ENCODE results near the gene MBOAT7. TPM values are rescaled to one million over a fixed set of nuclear protein-coding genes. Genes with fewer than 3 reads are reported as not detected.
A peak's percentile ranks its signal among the peaks of the same experiment; 100 is the strongest.

Gene MBOAT7
- total and polyA plus RNA-seq, 4 donors: 10.3 to 31.5 (median 15.0) TPM

DNA sequence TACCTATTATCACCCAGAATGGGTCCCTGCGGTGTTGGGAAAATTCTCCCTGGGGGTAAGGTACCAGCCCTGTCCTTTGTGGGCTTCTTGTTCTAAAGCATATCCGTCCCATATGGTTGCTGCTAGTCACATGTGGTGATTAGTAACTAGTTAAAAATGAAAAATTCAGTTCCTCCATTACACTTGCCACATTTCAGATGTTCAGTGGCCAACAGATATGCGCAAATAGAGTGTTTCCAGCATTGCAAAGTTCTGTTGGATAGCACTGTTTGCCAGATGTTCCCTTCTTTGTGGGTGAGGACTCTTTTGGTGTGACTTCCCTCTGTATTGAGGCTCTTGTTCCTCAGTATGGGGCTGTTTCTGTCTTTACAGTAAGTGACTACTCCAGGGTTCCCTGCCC, 48.0 kb downstream of the MBOAT7 start:
- 95% methylated on average over 3 of the region's 3 CpGs for WGBS
- DNase-seq (ENCODE audit: low spot score): no peak
- H3K9ac ChIP-seq (ENCODE audit: low read depth in 1 of 2, low read length in 2 of 2): no peak overlapping the region

DNA sequence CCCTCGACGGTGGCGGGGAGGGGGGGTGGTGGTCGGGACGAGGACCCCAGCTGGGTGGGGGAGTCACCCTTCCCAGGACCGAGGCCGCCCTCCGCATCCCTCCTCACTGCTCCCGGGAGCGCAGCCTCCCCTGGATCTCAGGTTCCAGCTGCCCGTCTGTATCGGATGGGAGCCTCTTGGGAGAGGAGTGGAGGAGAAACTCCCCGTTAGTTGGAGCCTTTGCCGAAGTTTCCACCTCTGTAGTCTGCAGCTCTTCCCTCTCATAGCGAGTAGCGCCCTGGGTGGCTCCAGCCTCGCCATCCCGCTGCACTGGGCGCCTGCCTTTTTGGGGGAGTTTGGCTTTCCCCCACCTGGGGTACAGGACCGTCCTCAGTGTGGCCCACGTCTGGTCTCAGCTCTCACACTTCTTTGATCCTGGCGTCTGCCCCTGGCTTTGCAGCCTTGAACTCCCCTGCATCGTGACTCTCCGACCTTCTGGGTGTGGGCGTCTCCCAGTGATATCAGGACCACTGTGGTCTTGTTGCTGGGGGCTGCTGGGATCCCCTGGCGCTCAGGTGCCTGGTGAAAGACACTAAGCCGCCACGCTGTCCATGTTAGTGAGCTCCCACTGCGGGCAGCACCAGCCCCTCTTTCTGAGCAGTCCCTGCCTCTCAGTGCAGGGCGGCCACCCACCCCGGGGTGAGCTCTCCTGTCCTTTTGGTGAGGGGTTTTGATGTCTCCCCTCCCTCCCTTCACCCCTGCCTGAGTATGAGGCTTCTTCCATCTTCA, 50.7 kb downstream of the MBOAT7 start:
- Histone ChIP-seq H3K4me3 (ENCODE audit: low read depth in 1 of 3, low read length in 3 of 3) (peak overlapping the region; percentile 61 to 88 (median 79)), H3K9ac (ENCODE audit: low read depth in 1 of 2, low read length in 2 of 2) (no peak overlapping the region), H3K36me3 (ENCODE audit: control insufficient read depth in 4 of 4, insufficient read depth in 3 of 4, low read depth in 1 of 4, low read length in 3 of 4) (peaks cover 0 to 17% (median 16%) of the 10 kb centered on the region in 4 donors), H3K27ac (ENCODE audit: low read depth in 1 of 2, low read length in 2 of 2) (no peak overlapping the region), H3K4me1 (ENCODE audit: control insufficient read depth in 4 of 4, insufficient read depth in 4 of 4, low read length in 3 of 4) (peaks cover 3 to 35% (median 31%) of the 10 kb centered on the region in 4 donors), H3K27me3 (ENCODE audit: control insufficient read depth in 4 of 4, insufficient read depth in 4 of 4, low read length in 3 of 4) (no peaks in the 10 kb centered on the region), H3K9me3 (ENCODE audit: control insufficient read depth in 4 of 4, low read length in 3 of 4) (no peaks in the 10 kb centered on the region)
- TF ChIP-seq NR2F2 (IDR thresholded peaks at IDR 0.05) (no peak), FOXA2 (IDR thresholded peaks at IDR 0.05) (no peak), TAF1 (conservative IDR thresholded peaks at IDR 0.05) (no peak), HNF4G (IDR thresholded peaks at IDR 0.05) (no peak), RAD21 (IDR thresholded peaks at IDR 0.05) (no peak), JUND (IDR thresholded peaks at IDR 0.05) (no peak), EGR1 (IDR thresholded peaks at IDR 0.05; ENCODE audit: low read depth in 2 of 2) (no peak), RXRA (IDR thresholded peaks at IDR 0.05) (no peak), GABPA (IDR thresholded peaks at IDR 0.05 in 1 of 2, conservative IDR thresholded peaks at IDR 0.05 in 1 of 2) (no peak), YY1 (IDR thresholded peaks at IDR 0.05) (no peak), SP1 (IDR thresholded peaks at IDR 0.05) (no peak), FOXA1 (IDR thresholded peaks at IDR 0.05) (no peak), HNF4A (conservative IDR thresholded peaks at IDR 0.05) (no peak)
- TF ChIP-seq, protein P1, sequence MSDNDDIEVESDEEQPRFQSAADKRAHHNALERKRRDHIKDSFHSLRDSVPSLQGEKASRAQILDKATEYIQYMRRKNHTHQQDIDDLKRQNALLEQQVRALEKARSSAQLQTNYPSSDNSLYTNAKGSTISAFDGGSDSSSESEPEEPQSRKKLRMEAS (IDR thresholded peaks at IDR 0.05): no peak
- TF ChIP-seq, protein P2, sequence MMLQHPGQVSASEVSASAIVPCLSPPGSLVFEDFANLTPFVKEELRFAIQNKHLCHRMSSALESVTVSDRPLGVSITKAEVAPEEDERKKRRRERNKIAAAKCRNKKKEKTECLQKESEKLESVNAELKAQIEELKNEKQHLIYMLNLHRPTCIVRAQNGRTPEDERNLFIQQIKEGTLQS (IDR thresholded peaks at IDR 0.05): no peak
- TF ChIP-seq, protein P3, sequence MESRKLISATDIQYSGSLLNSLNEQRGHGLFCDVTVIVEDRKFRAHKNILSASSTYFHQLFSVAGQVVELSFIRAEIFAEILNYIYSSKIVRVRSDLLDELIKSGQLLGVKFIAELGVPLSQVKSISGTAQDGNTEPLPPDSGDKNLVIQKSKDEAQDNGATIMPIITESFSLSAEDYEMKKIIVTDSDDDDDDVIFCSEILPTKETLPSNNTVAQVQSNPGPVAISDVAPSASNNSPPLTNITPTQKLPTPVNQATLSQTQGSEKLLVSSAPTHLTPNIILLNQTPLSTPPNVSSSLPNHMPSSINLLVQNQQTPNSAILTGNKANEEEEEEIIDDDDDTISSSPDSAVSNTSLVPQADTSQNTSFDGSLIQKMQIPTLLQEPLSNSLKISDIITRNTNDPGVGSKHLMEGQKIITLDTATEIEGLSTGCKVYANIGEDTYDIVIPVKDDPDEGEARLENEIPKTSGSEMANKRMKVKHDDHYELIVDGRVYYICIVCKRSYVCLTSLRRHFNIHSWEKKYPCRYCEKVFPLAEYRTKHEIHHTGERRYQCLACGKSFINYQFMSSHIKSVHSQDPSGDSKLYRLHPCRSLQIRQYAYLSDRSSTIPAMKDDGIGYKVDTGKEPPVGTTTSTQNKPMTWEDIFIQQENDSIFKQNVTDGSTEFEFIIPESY (IDR thresholded peaks at IDR 0.05): no peak
- TF ChIP-seq, protein P4, sequence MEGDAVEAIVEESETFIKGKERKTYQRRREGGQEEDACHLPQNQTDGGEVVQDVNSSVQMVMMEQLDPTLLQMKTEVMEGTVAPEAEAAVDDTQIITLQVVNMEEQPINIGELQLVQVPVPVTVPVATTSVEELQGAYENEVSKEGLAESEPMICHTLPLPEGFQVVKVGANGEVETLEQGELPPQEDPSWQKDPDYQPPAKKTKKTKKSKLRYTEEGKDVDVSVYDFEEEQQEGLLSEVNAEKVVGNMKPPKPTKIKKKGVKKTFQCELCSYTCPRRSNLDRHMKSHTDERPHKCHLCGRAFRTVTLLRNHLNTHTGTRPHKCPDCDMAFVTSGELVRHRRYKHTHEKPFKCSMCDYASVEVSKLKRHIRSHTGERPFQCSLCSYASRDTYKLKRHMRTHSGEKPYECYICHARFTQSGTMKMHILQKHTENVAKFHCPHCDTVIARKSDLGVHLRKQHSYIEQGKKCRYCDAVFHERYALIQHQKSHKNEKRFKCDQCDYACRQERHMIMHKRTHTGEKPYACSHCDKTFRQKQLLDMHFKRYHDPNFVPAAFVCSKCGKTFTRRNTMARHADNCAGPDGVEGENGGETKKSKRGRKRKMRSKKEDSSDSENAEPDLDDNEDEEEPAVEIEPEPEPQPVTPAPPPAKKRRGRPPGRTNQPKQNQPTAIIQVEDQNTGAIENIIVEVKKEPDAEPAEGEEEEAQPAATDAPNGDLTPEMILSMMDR (IDR thresholded peaks at IDR 0.05; ENCODE audit: low read depth, low read length, missing input control): no peak
- TF ChIP-seq, protein P5, sequence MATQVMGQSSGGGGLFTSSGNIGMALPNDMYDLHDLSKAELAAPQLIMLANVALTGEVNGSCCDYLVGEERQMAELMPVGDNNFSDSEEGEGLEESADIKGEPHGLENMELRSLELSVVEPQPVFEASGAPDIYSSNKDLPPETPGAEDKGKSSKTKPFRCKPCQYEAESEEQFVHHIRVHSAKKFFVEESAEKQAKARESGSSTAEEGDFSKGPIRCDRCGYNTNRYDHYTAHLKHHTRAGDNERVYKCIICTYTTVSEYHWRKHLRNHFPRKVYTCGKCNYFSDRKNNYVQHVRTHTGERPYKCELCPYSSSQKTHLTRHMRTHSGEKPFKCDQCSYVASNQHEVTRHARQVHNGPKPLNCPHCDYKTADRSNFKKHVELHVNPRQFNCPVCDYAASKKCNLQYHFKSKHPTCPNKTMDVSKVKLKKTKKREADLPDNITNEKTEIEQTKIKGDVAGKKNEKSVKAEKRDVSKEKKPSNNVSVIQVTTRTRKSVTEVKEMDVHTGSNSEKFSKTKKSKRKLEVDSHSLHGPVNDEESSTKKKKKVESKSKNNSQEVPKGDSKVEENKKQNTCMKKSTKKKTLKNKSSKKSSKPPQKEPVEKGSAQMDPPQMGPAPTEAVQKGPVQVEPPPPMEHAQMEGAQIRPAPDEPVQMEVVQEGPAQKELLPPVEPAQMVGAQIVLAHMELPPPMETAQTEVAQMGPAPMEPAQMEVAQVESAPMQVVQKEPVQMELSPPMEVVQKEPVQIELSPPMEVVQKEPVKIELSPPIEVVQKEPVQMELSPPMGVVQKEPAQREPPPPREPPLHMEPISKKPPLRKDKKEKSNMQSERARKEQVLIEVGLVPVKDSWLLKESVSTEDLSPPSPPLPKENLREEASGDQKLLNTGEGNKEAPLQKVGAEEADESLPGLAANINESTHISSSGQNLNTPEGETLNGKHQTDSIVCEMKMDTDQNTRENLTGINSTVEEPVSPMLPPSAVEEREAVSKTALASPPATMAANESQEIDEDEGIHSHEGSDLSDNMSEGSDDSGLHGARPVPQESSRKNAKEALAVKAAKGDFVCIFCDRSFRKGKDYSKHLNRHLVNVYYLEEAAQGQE (IDR thresholded peaks at IDR 0.05): no peak
- WGBS: 32% methylated on average over 31 of the region's 31 CpGs
- no peak for DNase-seq (ENCODE audit: low spot score)

More for the DNA sequence above, 48.0 kb downstream of the MBOAT7 start:
- H3K27me3 ChIP-seq (ENCODE audit: control insufficient read depth in 4 of 4, insufficient read depth in 4 of 4, low read length in 3 of 4): no peaks in the 10 kb centered on the region
- H3K36me3 ChIP-seq (ENCODE audit: control insufficient read depth in 4 of 4, insufficient read depth in 3 of 4, low read depth in 1 of 4, low read length in 3 of 4): peaks cover 11 to 44% (median 33%) of the 10 kb centered on the region in 4 donors
- no peak overlapping the region for H3K4me3 ChIP-seq (ENCODE audit: low read depth in 1 of 3, low read length in 3 of 3)
- H3K4me1 ChIP-seq (ENCODE audit: control insufficient read depth in 4 of 4, insufficient read depth in 4 of 4, low read length in 3 of 4): peaks cover 2 to 28% (median 24%) of the 10 kb centered on the region in 4 donors
- H3K27ac ChIP-seq (ENCODE audit: low read depth in 1 of 2, low read length in 2 of 2): no peak overlapping the region
- no peaks in the 10 kb centered on the region for H3K9me3 ChIP-seq (ENCODE audit: control insufficient read depth in 4 of 4, low read length in 3 of 4)
- no peak for TF ChIP-seq HNF4G (IDR thresholded peaks at IDR 0.05)
- no peak for TF ChIP-seq YY1 (IDR thresholded peaks at IDR 0.05)
- TF ChIP-seq TAF1 (conservative IDR thresholded peaks at IDR 0.05): no peak
